GM12878 (cell line): ENCODE measurements around the gene FSTL4. TPM values are rescaled to one million over a fixed set of nuclear protein-coding genes. Genes with fewer than 3 reads are reported as not detected.

Experiments
- ATAC-seq: fragments of 200-7000 bp; cut with Tn5 transposase; 3 replicates; pipeline ENCODE4 v1.9.1; 2020; ENCODE audit warnings: mild to moderate bottlenecking, moderate library complexity
- BruUV-seq: library from RNA; stranded (reverse); fragments of 400-500 nt; replicated peaks from 2 replicates; lab custom pipeline; 2021; lab: Mats Ljungman, UMichigan
- CTCF ChIA-PET: fragments of 300-600 bp; sonication (Branson Sonifier 250); formaldehyde crosslinking; extraction: SDS; loops from one replicate; lab custom pipeline; 2021; ENCODE audit warnings: inconsistent platforms; lab: Yijun Ruan, JAX
- POLR2A ChIA-PET: fragments of 350-600 bp; formaldehyde crosslinking; extraction: SDS; loops from one replicate; lab custom pipeline; 2021; ENCODE audit warnings: inconsistent platforms; lab: Charles Lee
- RAD21 ChIA-PET: fragments of 300-600 bp; sonication (Branson Sonifier 250); formaldehyde crosslinking; loops from one replicate; lab custom pipeline; 2023; ENCODE audit warnings: antibody characterized with exemption; ENCODE audit not compliant: unreplicated experiment; lab: Charles Lee
- SMC1A ChIA-PET: fragments of 300-600 bp; sonication (Branson Sonifier 250); formaldehyde crosslinking; loops from one replicate; lab custom pipeline; 2023; ENCODE audit not compliant: unreplicated experiment, uncharacterized antibody; lab: Charles Lee
- DNase-seq: peaks from one replicate; pipeline ENCODE4 v3.0.0-alpha.2; 2011; ENCODE audit warnings: low read depth, low spot score
- FAIRE-seq: peaks from 3 replicates; lab custom pipeline; 2011; peaks lifted over from hg19 to GRCh38; lab: Jason Lieb, UNC
- H2AFZ ChIP-seq: 2 replicates; pipeline ENCODE4 v1.6.0; 2011; ENCODE audit warnings: low read depth, low read length, control low read depth; ENCODE audit not compliant: control insufficient read depth
- H3K27ac ChIP-seq: 2 replicates; pipeline ENCODE4 v1.5.1; 2011; ENCODE audit warnings: control low read depth; ENCODE audit not compliant: control insufficient read depth, insufficient read depth
- H3K27me3 ChIP-seq, 2 experiments: replicated peaks in 1 of 2; 2 replicates each; pipeline versions ENCODE4 v1.6.0 to v1.6.1; 2011; ENCODE audit warnings: low read length in 1 of 2; ENCODE audit not compliant: control insufficient read depth in 2 of 2, insufficient read depth in 2 of 2
- H3K36me3 ChIP-seq, 2 experiments: 2 replicates each; pipeline ENCODE4 v1.5.1; 2011; ENCODE audit warnings: low read length in 1 of 2; ENCODE audit not compliant: control insufficient read depth in 2 of 2, insufficient read depth in 2 of 2
- H3K4me1 ChIP-seq: 2 replicates; pipeline ENCODE4 v1.6.1; 2011; ENCODE audit warnings: mild to moderate bottlenecking, low read length, moderate library complexity, mixed read lengths; ENCODE audit not compliant: control insufficient read depth, insufficient read depth
- H3K4me2 ChIP-seq: 2 replicates; pipeline ENCODE4 v1.6.0; 2011; ENCODE audit warnings: control low read depth; ENCODE audit not compliant: control insufficient read depth, insufficient read depth
- H3K4me3 ChIP-seq: fragments of 200-600 bp; sonication (generic); 2 replicates; pipeline ENCODE4 v1.5.1; 2016
- H3K79me2 ChIP-seq: 2 replicates; pipeline ENCODE4 v1.6.0; 2011; ENCODE audit warnings: low read length; ENCODE audit not compliant: control insufficient read depth, insufficient read depth
- H3K9ac ChIP-seq: 2 replicates; pipeline ENCODE4 v1.8.0; 2011; ENCODE audit warnings: low read length, control low read depth, mixed read lengths; ENCODE audit not compliant: control insufficient read depth, insufficient read depth
- H3K9me3 ChIP-seq: replicated peaks from 3 replicates; pipeline ENCODE4 v1.5.1; 2011; ENCODE audit warnings: mild to moderate bottlenecking, low read length; ENCODE audit not compliant: control insufficient read depth, insufficient read depth
- H4K20me1 ChIP-seq: 2 replicates; pipeline ENCODE4 v1.6.0; 2011; ENCODE audit not compliant: control insufficient read depth, insufficient read depth
- BRCA1 ChIP-seq: IDR thresholded peaks from 2 replicates; pipeline ENCODE4 v1.6.1; 2011; ENCODE audit warnings: low read depth, low read length, improper control_type of control experiment
- EED ChIP-seq: sonication (generic); IDR thresholded peaks from 2 replicates; pipeline ENCODE4 v1.6.1; 2016; ENCODE audit warnings: antibody characterized with exemption, low read depth
- GATAD2B ChIP-seq: fragments of 450-650 bp; conservative IDR thresholded peaks from 2 replicates; pipeline ENCODE4 v1.6.1; 2017; ENCODE audit warnings: low read depth, mild to moderate bottlenecking, moderate library complexity
- JUNB ChIP-seq: IDR thresholded peaks from 2 replicates; pipeline ENCODE4 v1.6.1; 2016; ENCODE audit warnings: antibody characterized with exemption, mild to moderate bottlenecking
- PAX5 ChIP-seq: IDR thresholded peaks from 2 replicates; pipeline ENCODE4 v1.6.1; 2011; ENCODE audit warnings: low read depth, low read length, borderline replicate concordance
- RBBP5 ChIP-seq: fragments of 200-600 bp; sonication (generic); conservative IDR thresholded peaks from 2 replicates; pipeline ENCODE4 v1.6.1; 2016
- SMARCA5 ChIP-seq: fragments of 450-650 bp; IDR thresholded peaks from 2 replicates; pipeline ENCODE4 v1.6.1; 2017; ENCODE audit warnings: mild to moderate bottlenecking
- TCF3 ChIP-seq: IDR thresholded peaks from 2 replicates; pipeline ENCODE4 v1.6.1; 2012; ENCODE audit warnings: low read depth, mild to moderate bottlenecking, low read length, borderline replicate concordance; ENCODE audit not compliant: insufficient read depth
- YBX1 ChIP-seq: fragments of 450-650 bp; IDR thresholded peaks from 2 replicates; pipeline ENCODE4 v1.6.1; 2016; ENCODE audit warnings: antibody characterized with exemption
- ZNF207 ChIP-seq: fragments of 450-650 bp; IDR thresholded peaks from 2 replicates; pipeline ENCODE4 v1.6.1; 2014; ENCODE audit warnings: antibody characterized with exemption, mild to moderate bottlenecking, borderline replicate concordance
- WGBS: methylation state at CpG from one replicate; pipeline ENCODE4 v1.1.6; 2016; ENCODE audit warnings: low lambda C conversion rate; ENCODE audit not compliant: insufficient replicate concordance, insufficient coverage; ENCODE audit errors: missing lambda C conversion rate; 5-methylcytosine and 5-hydroxymethylcytosine counted together
- in situ Hi-C: fragments of 300-500 bp; cut with MboI; formaldehyde crosslinking; loops from 9 replicates; pipeline ENCODE4 v1.14.3; 2018; ENCODE audit warnings: mixed read lengths
- intact Hi-C: fragments of 100-400 bp; cut with micrococcal nuclease; formaldehyde crosslinking; loops from one replicate; pipeline ENCODE4 v1.14.2; 2022; ENCODE audit not compliant: unreplicated experiment
- polyA plus RNA-seq, 11 experiments: library from polyadenylated mRNA; depleted of rRNA in 4 of 11; unstranded in 6 of 11; stranded (reverse) in 5 of 11; fragments of >200 nt; fragmentation: Nextera tagmentation in 4 of 11; fragmentation: Illumina TruSeq in 1 of 11; extraction: Ambion mirVana in 4 of 11; extraction: Trizol in 1 of 11; gene quantifications; 1 replicate in 1 of 11; 2 replicates in 10 of 11; pipeline versions ENCODE4 v1.2.1 to v1.2.3, GENCODE V29; 2011 to 2016; ENCODE audit warnings: inconsistent platforms in 2 of 11, missing spikeins in 2 of 11, low read depth in 1 of 11
- total RNA-seq, 4 experiments: library from RNA; depleted of rRNA in 3 of 4; stranded (reverse); fragments of >200 nt in 3 of 4; fragmentation: Illumina TruSeq in 1 of 4; extraction: Trizol in 1 of 4; gene quantifications; 2 replicates each; pipeline versions ENCODE4 v1.2.1 to v1.2.3, GENCODE V29; 2013 to 2021
- TF ChIP-seq, protein P1 (sequence below): fragments of 450-650 bp; IDR thresholded peaks from 2 replicates; pipeline ENCODE4 v1.6.1; 2018; ENCODE audit warnings: mild to moderate bottlenecking, low read depth, moderate library complexity; ENCODE audit not compliant: partially characterized antibody

The FSTL4 gene
- total and polyA plus RNA-seq, 10 of the 15 experiments (the other 5 are each of a cell fraction or from before 2014, with no cell fraction given): 0.01 to 0.79 (median 0.21) TPM; not detected in 6

DNA sequence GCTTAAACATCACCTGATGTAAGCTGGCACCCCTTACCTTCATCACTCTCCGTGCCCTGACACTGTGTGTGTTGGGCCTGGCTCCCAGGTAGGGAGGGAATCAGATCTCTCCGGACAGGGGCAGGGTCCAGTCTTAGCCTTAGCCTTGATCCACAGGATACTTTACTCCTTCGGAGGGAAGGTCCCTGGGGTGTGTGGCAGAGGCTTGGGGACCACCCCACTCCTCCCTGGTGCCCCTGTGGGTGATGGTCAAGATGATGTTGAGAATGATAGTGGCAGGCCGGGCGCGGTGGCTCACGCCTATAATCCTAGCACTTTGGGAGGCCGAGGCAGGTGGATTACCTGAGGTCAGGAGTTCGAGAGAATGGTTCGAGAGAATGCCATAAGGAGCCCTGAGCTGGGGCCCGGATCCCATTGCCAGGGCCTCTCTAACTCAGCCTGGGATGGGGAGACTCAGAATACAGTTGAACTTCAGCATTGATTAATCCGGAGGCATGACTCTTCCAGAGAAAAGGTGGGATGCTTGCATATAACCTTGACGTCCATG lies 291.0 kb downstream of the FSTL4 start:
- CTCF ChIA-PET: interaction anchor here (0.6 to 1.5 kb wide), 3 partner anchors 37 to 500 kb away, joined by 3 to 4 read pairs (median 3); no protein-coding TSS in a partner anchor
- in situ Hi-C loops (no loop called here), intact Hi-C loops (no loop called here)
- no TSS peak for BruUV-seq
- H3K9ac ChIP-seq: no peak overlapping the region; the same call in 1 of the 2 replicates
- no peaks in the 10 kb centered on the region for H3K27me3 ChIP-seq
- no peaks in the 10 kb centered on the region for H3K79me2 ChIP-seq
- POLR2A ChIA-PET: interaction anchor here (0.6 kb wide), 1 partner anchor 81 kb away, joined by 3 read pairs; no protein-coding TSS in a partner anchor
- peak overlapping the region; percentile 63 for H3K27ac ChIP-seq
- no peaks in the 10 kb centered on the region for H4K20me1 ChIP-seq
- FAIRE-seq (no peak), DNase-seq (no peak), ATAC-seq (no peak)
- H3K4me3 ChIP-seq: no peak overlapping the region; the same call in 1 of the 2 replicates
- H3K36me3 ChIP-seq: no peaks in the 10 kb centered on the region
- H3K9me3 ChIP-seq: no peaks in the 10 kb centered on the region
- SMC1A ChIA-PET: interaction anchor here (1.7 to 2.4 kb wide), 2 partner anchors 55 to 211 kb away, joined by 4 to 10 read pairs; no protein-coding TSS in a partner anchor
- TF ChIP-seq BRCA1 (no peak), ZNF207 (no peak), GATAD2B (0 out of 2 replicates have a peak, but pooled peaks have one; percentile 32), TCF3 (no peak), PAX5 (no peak), JUNB (no peak), YBX1 (no peak), RBBP5 (no peak), SMARCA5 (peak; percentile 66; the same call in 1 of the 2 replicates), EED (no peak)
- TF ChIP-seq, protein P1, sequence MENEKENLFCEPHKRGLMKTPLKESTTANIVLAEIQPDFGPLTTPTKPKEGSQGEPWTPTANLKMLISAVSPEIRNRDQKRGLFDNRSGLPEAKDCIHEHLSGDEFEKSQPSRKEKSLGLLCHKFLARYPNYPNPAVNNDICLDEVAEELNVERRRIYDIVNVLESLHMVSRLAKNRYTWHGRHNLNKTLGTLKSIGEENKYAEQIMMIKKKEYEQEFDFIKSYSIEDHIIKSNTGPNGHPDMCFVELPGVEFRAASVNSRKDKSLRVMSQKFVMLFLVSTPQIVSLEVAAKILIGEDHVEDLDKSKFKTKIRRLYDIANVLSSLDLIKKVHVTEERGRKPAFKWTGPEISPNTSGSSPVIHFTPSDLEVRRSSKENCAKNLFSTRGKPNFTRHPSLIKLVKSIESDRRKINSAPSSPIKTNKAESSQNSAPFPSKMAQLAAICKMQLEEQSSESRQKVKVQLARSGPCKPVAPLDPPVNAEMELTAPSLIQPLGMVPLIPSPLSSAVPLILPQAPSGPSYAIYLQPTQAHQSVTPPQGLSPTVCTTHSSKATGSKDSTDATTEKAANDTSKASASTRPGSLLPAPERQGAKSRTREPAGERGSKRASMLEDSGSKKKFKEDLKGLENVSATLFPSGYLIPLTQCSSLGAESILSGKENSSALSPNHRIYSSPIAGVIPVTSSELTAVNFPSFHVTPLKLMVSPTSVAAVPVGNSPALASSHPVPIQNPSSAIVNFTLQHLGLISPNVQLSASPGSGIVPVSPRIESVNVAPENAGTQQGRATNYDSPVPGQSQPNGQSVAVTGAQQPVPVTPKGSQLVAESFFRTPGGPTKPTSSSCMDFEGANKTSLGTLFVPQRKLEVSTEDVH: no peak
- RAD21 ChIA-PET: interaction anchor here (1.0 to 1.1 kb wide), 2 partner anchors 79 to 81 kb away, joined by 4 to 5 read pairs; no protein-coding TSS in a partner anchor
- WGBS: 76% methylated on average over 13 of the region's 13 CpGs
- H3K4me2 ChIP-seq: peak overlapping the region; percentile 61
- peaks cover 34% of the 10 kb centered on the region for H3K4me1 ChIP-seq
- H2AFZ ChIP-seq: peak overlapping the region; percentile 14; the same call in 1 of the 2 replicates
